H9 (cell line): ENCODE data around the gene SLC24A3. TPM values are rescaled to one million over a fixed set of nuclear protein-coding genes. Genes with fewer than 3 reads are reported as not detected.

ENCODE experiments used
- DNase-seq: peaks from one replicate; pipeline ENCODE4 v3.0.0-alpha.2; 2017
- H2AFZ ChIP-seq: one replicate; pipeline ENCODE4 v1.6.1; 2013; ENCODE audit warnings: mild to moderate bottlenecking, low read length, control low read depth, moderate library complexity
- H2AK5ac ChIP-seq: 2 replicates; pipeline ENCODE4 v1.6.1; 2013; ENCODE audit warnings: low read length, control low read depth, mixed read lengths; ENCODE audit not compliant: insufficient read length
- H2BK120ac ChIP-seq: one replicate; pipeline ENCODE4 v1.6.1; 2013; ENCODE audit warnings: low read depth, mild to moderate bottlenecking, low read length, control low read depth, inconsistent platforms; ENCODE audit not compliant: poor library complexity, severe bottlenecking
- H2BK12ac ChIP-seq: 2 replicates; pipeline ENCODE4 v1.6.1; 2013; ENCODE audit warnings: low read length, control low read depth, mixed read lengths, low read depth; ENCODE audit not compliant: insufficient read length
- H2BK15ac ChIP-seq: 2 replicates; pipeline ENCODE4 v1.6.1; 2013; ENCODE audit warnings: low read depth, low read length, control low read depth
- H2BK20ac ChIP-seq: one replicate; pipeline ENCODE4 v1.6.1; 2013; ENCODE audit warnings: low read depth, mild to moderate bottlenecking, low read length, control low read depth, inconsistent platforms; ENCODE audit not compliant: poor library complexity, severe bottlenecking
- H2BK5ac ChIP-seq: 2 replicates; pipeline ENCODE4 v1.6.1; 2013; ENCODE audit warnings: low read length, control low read depth, mixed read lengths; ENCODE audit not compliant: insufficient read length
- H3K14ac ChIP-seq: 2 replicates; pipeline ENCODE4 v1.6.1; 2013; ENCODE audit warnings: low read length, control low read depth; ENCODE audit not compliant: insufficient read depth
- H3K18ac ChIP-seq: 2 replicates; pipeline ENCODE4 v1.6.1; 2013; ENCODE audit warnings: low read depth, mild to moderate bottlenecking, mixed read lengths, low read length, control low read depth; ENCODE audit not compliant: insufficient read length
- H3K23ac ChIP-seq: 2 replicates; pipeline ENCODE4 v1.6.1; 2013; ENCODE audit warnings: low read length, control low read depth, mixed read lengths, low read depth; ENCODE audit not compliant: insufficient read length
- H3K23me2 ChIP-seq: 2 replicates; pipeline ENCODE4 v1.6.1; 2013; ENCODE audit warnings: low read depth, mild to moderate bottlenecking, mixed read lengths, low read length, control low read depth; ENCODE audit not compliant: insufficient read length, poor library complexity, severe bottlenecking
- H3K27ac ChIP-seq: 2 replicates; pipeline ENCODE4 v1.5.1; 2013; ENCODE audit warnings: low read length, control low read depth, mixed read lengths, low read depth; ENCODE audit not compliant: insufficient read length
- H3K27me3 ChIP-seq: 2 replicates; pipeline ENCODE4 v1.6.1; 2013; ENCODE audit warnings: low read length, control low read depth, inconsistent platforms; ENCODE audit not compliant: insufficient read depth
- H3K4ac ChIP-seq: 2 replicates; pipeline ENCODE4 v1.6.1; 2013; ENCODE audit warnings: low read depth, mild to moderate bottlenecking, control low read depth, inconsistent platforms, low read length, moderate library complexity
- H3K4me1 ChIP-seq: 2 replicates; pipeline ENCODE4 v1.6.1; 2013; ENCODE audit warnings: low read length, control low read depth, inconsistent platforms; ENCODE audit not compliant: insufficient read depth
- H3K4me2 ChIP-seq: 2 replicates; pipeline ENCODE4 v1.6.1; 2013; ENCODE audit warnings: low read length, control low read depth, mixed read lengths; ENCODE audit not compliant: insufficient read length, insufficient read depth
- H3K56ac ChIP-seq: 2 replicates; pipeline ENCODE4 v1.6.1; 2013; ENCODE audit warnings: low read depth, mild to moderate bottlenecking, mixed read lengths, low read length, control low read depth; ENCODE audit not compliant: insufficient read length
- H3K79me1 ChIP-seq: 2 replicates; pipeline ENCODE4 v1.6.1; 2013; ENCODE audit warnings: low read depth, mild to moderate bottlenecking, moderate library complexity, low read length, control low read depth, inconsistent platforms; ENCODE audit not compliant: insufficient read depth, poor library complexity, severe bottlenecking
- H3K79me2 ChIP-seq: 2 replicates; pipeline ENCODE4 v1.6.1; 2013; ENCODE audit warnings: low read length, control low read depth, inconsistent platforms; ENCODE audit not compliant: insufficient read depth
- H3K9ac ChIP-seq: 2 replicates; pipeline ENCODE4 v1.6.1; 2013; ENCODE audit warnings: low read length, control low read depth, mixed read lengths; ENCODE audit not compliant: insufficient read length; ENCODE audit errors: extremely low read depth
- H3K9me3 ChIP-seq: one replicate; pipeline ENCODE4 v1.6.1; 2013; ENCODE audit warnings: low read depth, low read length, inconsistent platforms; ENCODE audit not compliant: control insufficient read depth
- H3T11ph ChIP-seq: one replicate; pipeline ENCODE4 v1.6.1; 2013; ENCODE audit warnings: mild to moderate bottlenecking, low read length, control low read depth, inconsistent platforms
- H4K20me1 ChIP-seq: one replicate; pipeline ENCODE4 v1.6.1; 2013; ENCODE audit not compliant: control insufficient read depth, insufficient read length, insufficient read depth
- H4K5ac ChIP-seq: 2 replicates; pipeline ENCODE4 v1.6.1; 2013; ENCODE audit warnings: low read depth, mild to moderate bottlenecking, mixed read lengths, low read length, control low read depth; ENCODE audit not compliant: insufficient read length
- H4K8ac ChIP-seq: replicated peaks from 2 replicates; pipeline ENCODE4 v1.6.1; 2013; ENCODE audit warnings: low read length, control low read depth, mixed read lengths, low read depth; ENCODE audit not compliant: insufficient read length
- H4K91ac ChIP-seq: 2 replicates; pipeline ENCODE4 v1.6.1; 2013; ENCODE audit warnings: low read depth, mild to moderate bottlenecking, moderate library complexity, mixed read lengths, low read length, control low read depth; ENCODE audit not compliant: insufficient read length
- H3K27ac Mint-ChIP-seq, 3 experiments: 2 replicates in 2 of 3; 3 replicates in 1 of 3; pipeline ENCODE4 v1.8.0; 2020 to 2021; ENCODE audit warnings: mixed read lengths in 3 of 3, mild to moderate bottlenecking in 1 of 3, moderate library complexity in 1 of 3
- H3K27me3 Mint-ChIP-seq: 2 replicates; pipeline ENCODE4 v1.8.0; 2021; ENCODE audit warnings: low read depth, mild to moderate bottlenecking, moderate library complexity, mixed read lengths
- H3K36me3 Mint-ChIP-seq, 3 experiments: 2 replicates in 2 of 3; 3 replicates in 1 of 3; pipeline ENCODE4 v1.8.0; 2020 to 2021; ENCODE audit warnings: low read depth in 3 of 3, mixed read lengths in 3 of 3; ENCODE audit not compliant: insufficient read depth in 1 of 3
- H3K4me1 Mint-ChIP-seq, 2 experiments: 2 replicates each; pipeline ENCODE4 v1.8.0; 2020; ENCODE audit warnings: mixed read lengths in 2 of 2
- H3K4me3 Mint-ChIP-seq, 2 experiments: 2 replicates in 1 of 2; 3 replicates in 1 of 2; pipeline ENCODE4 v1.8.0; 2020 to 2021; ENCODE audit warnings: mild to moderate bottlenecking in 2 of 2, mixed read lengths in 2 of 2, moderate library complexity in 1 of 2
- H3K9me3 Mint-ChIP-seq, 2 experiments: 2 replicates in 1 of 2; 3 replicates in 1 of 2; pipeline ENCODE4 v1.8.0; 2020; ENCODE audit warnings: mild to moderate bottlenecking in 2 of 2, mixed read lengths in 2 of 2, moderate library complexity in 1 of 2
- CTCF ChIP-seq: fragments of 200-600 bp; sonication (generic); conservative IDR thresholded peaks from 3 replicates; pipeline ENCODE4 v1.8.0; 2021; ENCODE audit warnings: antibody characterized with exemption, mild to moderate bottlenecking
- WGBS: extraction: QIAGEN DNeasy Blood & Tissue Kit; methylation state at CpG from one replicate; pipeline ENCODE4 v1.1.7; 2013; ENCODE audit warnings: missing lambda C conversion rate, low lambda C conversion rate, mixed read lengths; ENCODE audit not compliant: insufficient read length; ENCODE audit errors: extremely low coverage; 5-methylcytosine and 5-hydroxymethylcytosine counted together
- total RNA-seq: library from RNA; stranded (reverse); gene quantifications from 2 replicates; pipeline ENCODE4 v1.2.1, GENCODE V29; 2021

SLC24A3 gene
- total RNA-seq, 1 experiment from 2014 or later, result 0.83 TPM

GRCh38 chr20:19756761-19757486 lies 544.5 kb downstream of the SLC24A3 start:
- TF ChIP-seq CTCF, result no peak
- no peak overlapping the region for H3K4ac ChIP-seq
- Mint-ChIP-seq H3K27me3 (peaks cover 61% of the 10 kb centered on the region), H3K4me1 (peaks cover 14 to 18% of the 10 kb centered on the region in 2 experiments), H3K27ac (no peak overlapping the region; a peak in 1 of 7 replicates), H3K36me3 (peaks cover 0 to 2% (median 0%) of the 10 kb centered on the region in 3 experiments; a peak in 2 of 7 replicates), H3K9me3 (no peaks in the 10 kb centered on the region; a peak in 2 of 5 replicates), H3K4me3 (peak overlapping the region; percentile 87 to 98)
- H3K79me2 ChIP-seq, result no peaks in the 10 kb centered on the region
- H2BK120ac ChIP-seq, result no peak overlapping the region
- H2BK15ac ChIP-seq, result no peak overlapping the region
- no peaks in the 10 kb centered on the region for H4K20me1 ChIP-seq
- no peak overlapping the region for H3K14ac ChIP-seq
- no peak overlapping the region for H3K18ac ChIP-seq
- peak overlapping the region; percentile 60 for H3K4me2 ChIP-seq
- H3K23me2 ChIP-seq, result peaks cover 15% of the 10 kb centered on the region
- no peak overlapping the region for H3K27ac ChIP-seq
- WGBS, result no CpG with 5 or more reads among the region's 22 CpGs
- no peak overlapping the region for H2AFZ ChIP-seq
- H4K8ac ChIP-seq, result no peak overlapping the region
- H3T11ph ChIP-seq, result no peak overlapping the region
- H3K9ac ChIP-seq, result peak overlapping the region; percentile 12
- no peaks in the 10 kb centered on the region for H3K79me1 ChIP-seq
- H3K56ac ChIP-seq, result no peak overlapping the region
- no peak overlapping the region for H2BK12ac ChIP-seq
- DNase-seq, result no peak
- H3K27me3 ChIP-seq, result peaks cover 5% of the 10 kb centered on the region; the same call in 1 of the 2 replicates
- 0 out of 2 replicates have a peak, but pooled peaks cover 2% of the 10 kb centered on the region for H3K4me1 ChIP-seq
- H3K9me3 ChIP-seq, result no peaks in the 10 kb centered on the region
- H2AK5ac ChIP-seq, result no peak overlapping the region
- no peak overlapping the region for H4K5ac ChIP-seq
- H2BK5ac ChIP-seq, result no peak overlapping the region
- H3K23ac ChIP-seq, result no peak overlapping the region
- H2BK20ac ChIP-seq, result no peak overlapping the region
- H4K91ac ChIP-seq, result no peak overlapping the region
